ENCODE data around the gene PDK2.

PDK2 gene

GRCh38 chr17:50102164-50102991, 7.2 kb downstream of the PDK2 start:
- DNase-seq, result no peak

- no peak for DNase-seq
Measured at GRCh38 chr17:50103252-50103651, 8.1 kb downstream of the PDK2 start.

- no peak for DNase-seq
Measured at GRCh38 chr17:50103941-50104340, 8.8 kb downstream of the PDK2 start.

GRCh38 chr17:50105811-50106210, 10.7 kb downstream of the PDK2 start:
- no peak for DNase-seq

GRCh38 chr17:50106393-50107131, 11.4 kb downstream of the PDK2 start:
- no peak for DNase-seq

- no peak for DNase-seq
Measured at GRCh38 chr17:50107790-50108414, 12.8 kb downstream of the PDK2 start.

GRCh38 chr17:50108556-50108955, 13.4 kb downstream of the PDK2 start:
- no peak for DNase-seq

- DNase-seq, result no peak
Measured at GRCh38 chr17:50109207-50109606, 14.1 kb downstream of the PDK2 start.

- DNase-seq, result no peak
Measured at GRCh38 chr17:50109785-50110184, 14.6 kb downstream of the PDK2 start.

GRCh38 chr17:50110591-50111349, 15.6 kb downstream of the PDK2 start:
- DNase-seq, result no peak

- no peak for DNase-seq
Measured at GRCh38 chr17:50111673-50112655, 16.8 kb downstream of the PDK2 start.

GRCh38 chr17:50112694-50113093, 17.5 kb downstream of the PDK2 start:
- DNase-seq, result no peak

- DNase-seq, result no peak
Measured at GRCh38 chr17:50113624-50114320, 18.6 kb downstream of the PDK2 start.

- DNase-seq, result no peak
Measured at GRCh38 chr17:50114401-50114800, 19.2 kb downstream of the PDK2 start.

- DNase-seq, result peak; percentile 59
Measured at GRCh38 chr17:50114849-50115357, 19.8 kb downstream of the PDK2 start.

- DNase-seq, result no peak
Measured at GRCh38 chr17:50115756-50116155, 20.6 kb downstream of the PDK2 start.

- no peak for DNase-seq
Measured at GRCh38 chr17:50117202-50118051, 22.3 kb downstream of the PDK2 start.

GRCh38 chr17:50118076-50118827, 23.1 kb downstream of the PDK2 start:
- DNase-seq, result no peak

- DNase-seq, result no peak
Measured at GRCh38 chr17:50118828-50119218, 23.7 kb downstream of the PDK2 start.

Data from GDM1 (cell line).